Suppressor macrophage treated with lipopolysaccharide for 4 hours (primary cell): Measurements from ENCODE around the gene VCAN.
"Not testable (repeated sequence)": the region's sequence is repeated elsewhere in the genome, so short reads cannot be mapped to it uniquely, and the experiment has no call there.

Source experiments
- DNase-seq: peaks from one replicate; pipeline ENCODE4 v3.0.0-alpha.2; 2020

Gene VCAN

DNA sequence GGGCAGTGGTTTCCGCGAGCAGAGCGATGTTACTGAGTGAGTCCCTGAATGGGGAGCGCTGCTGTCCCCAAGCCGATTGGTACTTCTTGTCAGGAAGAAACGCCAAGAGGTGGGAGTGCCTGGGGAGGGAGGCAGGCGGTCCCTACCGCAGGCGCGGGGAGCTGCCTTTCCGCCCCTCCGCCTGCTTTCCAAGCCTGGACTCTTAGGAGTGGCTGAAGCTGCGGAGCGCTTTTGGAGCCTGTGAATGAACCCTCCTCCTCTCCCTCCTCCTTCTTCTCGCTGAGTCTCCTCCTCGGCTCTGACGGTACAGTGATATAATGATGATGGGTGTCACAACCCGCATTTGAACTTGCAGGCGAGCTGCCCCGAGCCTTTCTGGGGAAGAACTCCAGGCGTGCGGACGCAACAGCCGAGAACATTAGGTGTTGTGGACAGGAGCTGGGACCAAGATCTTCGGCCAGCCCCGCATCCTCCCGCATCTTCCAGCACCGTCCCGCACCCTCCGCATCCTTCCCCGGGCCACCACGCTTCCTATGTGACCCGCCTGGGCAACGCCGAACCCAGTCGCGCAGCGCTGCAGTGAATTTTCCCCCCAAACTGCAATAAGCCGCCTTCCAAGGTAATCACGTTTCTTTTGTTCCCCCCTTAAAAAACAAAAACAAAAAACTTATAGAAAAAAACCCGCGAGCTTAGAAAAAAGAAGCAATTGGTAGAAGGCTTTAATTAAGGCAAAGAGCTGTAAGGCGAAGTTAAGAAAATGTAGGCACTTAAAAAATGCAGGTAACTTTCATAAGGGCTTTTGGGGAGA, at the start of gene VCAN:
VCAN (plus strand) TSS at position 340 of the 808 bp plus-strand sequence. CDS start 11,775 bp downstream, outside the sequence.
- DNase-seq: peak; percentile 76

GRCh38 chr5:83422284-83422683, 49.3 kb upstream of the VCAN start:
- DNase-seq: no peak

DNA sequence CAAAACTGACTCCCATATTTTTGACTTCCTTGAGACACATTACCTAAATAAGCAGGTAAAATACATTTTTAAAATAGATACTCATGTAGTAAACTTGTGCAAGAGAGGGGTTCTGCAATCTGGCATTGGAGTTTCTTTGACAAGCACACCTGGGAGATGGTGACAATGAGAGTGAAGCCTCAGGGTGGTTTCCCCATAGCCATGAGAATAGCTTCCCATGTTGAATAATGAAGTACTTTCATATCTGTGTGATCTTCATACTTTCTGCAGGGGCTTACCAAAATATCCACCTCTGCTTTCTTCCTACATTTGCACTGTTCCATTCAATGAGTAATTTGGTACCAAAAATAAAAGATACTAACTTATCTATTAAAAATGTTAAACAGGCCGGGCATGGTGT, 44.7 kb upstream of the VCAN start:
- DNase-seq: no peak

GRCh38 chr5:83428126-83428525, 43.4 kb upstream of the VCAN start:
- DNase-seq: no peak

GRCh38 chr5:83428890-83429289, 42.7 kb upstream of the VCAN start:
- no peak for DNase-seq

GRCh38 chr5:83430130-83431010, 41.2 kb upstream of the VCAN start:
- peak; percentile 76 for DNase-seq

GRCh38 chr5:83433891-83434290, 37.7 kb upstream of the VCAN start:
- DNase-seq: no peak

DNA sequence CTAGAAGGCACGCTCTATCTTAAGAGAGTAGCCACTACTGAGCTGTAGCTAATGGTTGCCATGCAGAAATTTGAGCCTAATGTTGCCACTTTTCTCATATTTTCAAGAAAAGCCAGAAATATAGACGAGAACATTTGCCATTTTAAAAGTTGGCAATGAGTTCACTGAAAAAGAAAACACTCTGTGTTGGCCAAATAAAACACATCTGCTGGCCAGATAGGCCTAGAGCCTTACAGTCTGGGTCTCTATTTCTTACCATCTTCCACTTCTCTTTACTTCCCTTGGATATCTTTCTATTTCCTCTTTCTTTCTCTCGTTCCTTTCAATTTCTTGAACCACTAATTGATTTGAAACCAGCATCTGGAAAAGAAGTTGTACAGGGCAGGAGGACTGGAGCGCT, 36.6 kb upstream of the VCAN start:
- no peak for DNase-seq

- DNase-seq: no peak
These were observed 35.3 kb upstream of the VCAN start for GRCh38 chr5:83436276-83436675.

- not testable (repeated sequence) for DNase-seq
These were observed 33.8 kb upstream of the VCAN start for GRCh38 chr5:83437697-83438096.

GRCh38 chr5:83440826-83441225, 30.7 kb upstream of the VCAN start:
- DNase-seq: no peak

- DNase-seq: peak; percentile 52
These were observed 29.8 kb upstream of the VCAN start for GRCh38 chr5:83441747-83442146.

- no peak for DNase-seq
These were observed 28.0 kb upstream of the VCAN start for GRCh38 chr5:83443534-83443933.

DNA sequence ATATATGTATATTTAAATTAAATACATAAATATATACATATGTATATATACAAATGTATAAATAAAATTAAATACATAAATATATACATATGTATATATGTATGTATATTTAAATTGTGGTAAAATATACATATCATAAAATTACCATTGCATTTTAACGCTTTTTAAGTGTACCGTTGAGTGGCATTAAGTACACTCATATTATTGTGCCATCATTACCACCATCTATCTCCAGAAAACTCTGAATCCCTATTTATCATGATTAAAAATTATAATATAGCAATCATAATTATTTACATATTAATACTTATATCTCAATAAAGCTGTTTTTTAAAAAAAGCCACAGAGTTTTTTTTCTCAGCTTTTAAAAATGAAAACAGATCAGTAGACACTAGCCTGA, 27.1 kb upstream of the VCAN start:
- no peak for DNase-seq

DNA sequence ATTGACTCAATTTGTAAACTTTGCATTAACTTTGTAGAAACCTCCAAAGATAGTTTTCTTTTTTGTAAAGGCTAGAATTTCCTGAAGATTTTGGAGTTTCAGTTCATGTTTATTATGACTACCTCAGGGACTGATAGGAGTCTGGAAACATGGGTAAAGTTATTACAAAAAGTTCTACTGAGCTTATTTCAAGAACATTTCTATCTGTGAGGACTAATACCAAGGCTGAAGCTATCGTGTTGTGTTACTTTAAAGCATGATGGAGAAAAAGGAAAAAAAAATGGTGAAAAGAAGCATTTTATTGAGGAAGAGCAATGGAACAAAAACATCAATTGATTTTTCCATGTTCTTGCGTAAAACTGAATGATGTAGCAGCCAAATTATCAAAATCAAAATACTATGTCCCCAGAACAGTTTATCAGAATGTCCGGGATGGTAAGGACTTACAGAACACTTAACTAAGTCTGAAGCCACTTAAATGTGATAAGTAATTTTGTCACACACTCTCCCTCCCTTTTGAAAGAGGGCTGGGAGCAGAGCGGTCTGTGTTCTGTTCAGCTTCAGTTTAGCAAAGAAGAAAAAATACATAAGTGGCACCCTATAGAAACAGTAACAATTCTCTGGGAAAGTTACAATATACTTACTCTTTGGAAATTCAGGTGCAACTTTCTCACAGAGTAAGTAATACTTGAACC, 25.1 kb upstream of the VCAN start:
- DNase-seq: no peak

- no peak for DNase-seq
These were observed 24.0 kb upstream of the VCAN start for GRCh38 chr5:83447533-83447932.

DNA sequence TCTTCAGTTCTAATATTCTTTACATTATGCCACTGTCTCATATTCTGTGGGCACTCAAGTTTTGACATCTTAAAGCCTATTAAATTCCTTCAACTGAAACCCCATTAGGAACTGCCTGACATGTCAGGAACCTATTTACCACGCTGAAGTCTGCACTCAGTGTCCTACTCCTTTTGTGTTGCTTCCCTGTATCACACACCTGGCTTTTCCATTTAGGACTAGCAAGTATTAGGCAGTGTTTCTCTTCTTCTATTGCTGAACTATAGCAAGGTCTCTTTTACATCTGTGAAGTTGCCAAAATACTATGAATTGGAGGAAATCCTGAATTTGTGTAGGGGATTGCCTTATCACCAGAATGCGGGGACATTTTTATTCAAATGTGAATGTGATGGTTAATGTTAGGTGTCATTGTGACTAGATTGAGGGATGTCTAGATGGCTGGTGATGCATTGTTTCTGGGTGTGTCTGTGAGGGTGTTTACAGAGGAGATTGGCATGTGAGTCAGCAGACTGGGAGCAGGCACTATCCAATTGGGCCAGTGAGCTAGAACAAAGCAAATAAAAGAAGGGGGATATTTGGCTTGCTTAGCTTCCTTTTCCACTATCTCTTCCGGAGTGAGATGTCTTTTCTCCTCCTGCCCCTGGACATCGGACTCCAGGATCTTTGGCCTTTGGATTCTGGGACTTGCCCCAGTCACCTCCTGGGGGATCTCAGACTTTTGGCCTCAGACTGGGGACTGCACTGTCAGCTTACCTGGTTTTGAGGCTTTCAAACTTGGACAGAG, 21.2 kb upstream of the VCAN start:
- no peak for DNase-seq

GRCh38 chr5:83450967-83451248, 20.6 kb upstream of the VCAN start:
- no peak for DNase-seq

DNA sequence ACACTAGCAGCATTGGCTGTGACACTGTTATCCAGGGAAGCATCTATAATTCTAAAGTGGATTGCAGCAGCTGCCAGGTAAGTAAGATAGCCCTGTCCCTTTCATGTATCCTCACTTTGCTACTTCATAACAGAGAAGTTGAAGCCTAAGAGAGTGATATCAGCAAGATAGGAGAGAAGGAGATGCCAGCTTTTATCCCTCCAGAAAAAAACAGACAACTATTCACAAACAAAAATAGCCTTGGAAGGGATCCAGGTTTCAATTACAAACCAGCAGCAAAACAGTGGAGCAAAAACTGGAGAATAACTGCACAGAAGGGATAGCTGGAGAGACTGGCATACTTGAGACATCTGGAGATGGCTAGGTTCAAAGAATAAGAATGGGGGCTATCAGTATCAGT, 19.6 kb upstream of the VCAN start:
- DNase-seq: no peak

DNA sequence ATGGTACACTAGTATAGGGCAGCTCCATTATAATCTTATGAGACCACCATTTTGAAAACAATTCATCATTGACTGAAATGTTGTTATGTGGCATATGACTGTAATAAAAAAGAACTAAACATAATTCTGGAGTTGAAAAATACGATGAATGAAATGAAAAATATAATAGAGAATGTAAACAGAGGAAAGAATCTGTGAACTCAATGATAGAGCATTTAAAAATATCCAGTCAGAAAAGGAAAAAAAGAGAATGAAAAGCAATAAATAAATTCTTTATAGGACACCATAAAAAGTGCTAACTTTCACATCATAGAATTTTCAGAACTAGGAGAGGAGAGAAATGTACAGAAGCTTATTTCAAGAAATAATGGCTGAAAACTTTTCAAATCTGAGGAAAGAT, 17.6 kb upstream of the VCAN start:
- no peak for DNase-seq

DNA sequence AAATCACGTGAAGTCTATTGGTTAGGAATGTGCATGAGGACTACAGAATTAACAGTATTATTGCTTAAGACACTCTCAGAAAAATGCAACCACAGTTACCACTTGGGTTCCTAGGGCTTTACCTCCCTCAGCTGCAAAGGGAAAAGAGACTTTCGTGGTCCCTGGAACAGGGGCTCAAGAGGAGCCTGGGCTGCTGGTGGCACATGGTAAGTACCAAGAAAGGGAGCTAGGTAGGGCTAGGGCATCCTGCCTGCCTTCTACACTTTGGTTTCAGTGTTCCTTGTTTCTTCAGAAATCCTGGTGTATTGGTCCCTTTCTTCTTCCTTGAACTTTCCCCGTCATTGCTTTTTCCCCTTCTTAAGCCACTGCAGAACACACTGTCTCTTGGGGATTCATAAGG, 7.3 kb upstream of the VCAN start:
- no peak for DNase-seq

DNA sequence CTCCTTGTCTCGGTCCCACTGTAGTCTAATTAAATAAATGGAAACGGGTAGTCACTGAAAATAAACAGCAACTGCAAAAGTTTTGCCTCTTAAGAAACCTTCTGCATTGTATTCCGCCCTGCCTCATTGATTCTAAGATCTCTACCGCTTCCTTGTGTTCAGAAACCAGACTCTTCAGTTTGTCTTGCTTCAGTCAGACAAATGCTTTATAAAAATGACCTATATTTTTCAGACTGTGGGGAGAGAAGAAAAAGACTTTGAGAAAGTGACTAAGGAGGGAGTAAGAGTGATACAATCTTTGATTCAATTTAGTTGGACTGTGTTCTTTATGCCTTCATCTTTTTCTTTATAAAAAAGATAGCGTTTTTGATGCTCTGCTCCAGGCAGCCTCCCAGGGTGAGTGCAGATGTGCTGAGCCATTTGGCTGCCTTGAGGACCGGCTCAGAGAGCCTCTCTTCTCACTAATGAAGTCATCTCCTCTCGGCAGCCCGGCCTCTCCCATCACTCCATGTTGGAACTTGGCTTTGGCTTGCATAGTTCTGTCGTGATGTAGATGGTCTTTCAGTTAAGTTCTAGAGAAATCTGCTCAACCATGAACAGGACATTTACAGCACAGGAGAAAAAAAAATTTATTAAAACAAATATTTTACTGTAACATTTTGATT, 4.0 kb upstream of the VCAN start:
- DNase-seq: no peak
